Uterus (tissue), 4 donors: Measurements from ENCODE around the gene MT1B. TPM values are rescaled to one million over a fixed set of nuclear protein-coding genes. Genes with fewer than 3 reads are reported as not detected.

Experiments
- DNase-seq, 2 donors: peaks; one replicate each; pipeline ENCODE4 v3.0.0-alpha.2; 2019 to 2020
- H3K27ac ChIP-seq, 2 donors: fragments of 200-600 bp; sonication (generic); 1 replicate in 1 of 2; 2 replicates in 1 of 2; pipeline ENCODE4 v1.5.1; 2016 to 2018
- H3K27me3 ChIP-seq, 2 donors: fragments of 200-600 bp; sonication (generic); one replicate each; pipeline ENCODE4 v1.5.1; 2018 to 2019; ENCODE audit warnings: control low read depth in 1 of 2
- H3K36me3 ChIP-seq, 2 donors: fragments of 200-600 bp; sonication (generic); one replicate each; pipeline ENCODE4 v1.5.1; 2019; ENCODE audit warnings: control low read depth in 1 of 2
- H3K4me1 ChIP-seq, 2 donors: fragments of 200-600 bp; sonication (generic); one replicate each; pipeline ENCODE4 v1.5.1; 2018 to 2019; ENCODE audit warnings: control low read depth in 1 of 2
- H3K4me3 ChIP-seq, 2 donors: fragments of 200-600 bp; sonication (generic); 1 replicate in 1 of 2; 2 replicates in 1 of 2; pipeline ENCODE4 v1.5.1; 2018 to 2019; ENCODE audit warnings: mild to moderate bottlenecking in 1 of 2
- H3K9me3 ChIP-seq, 2 donors: fragments of 200-600 bp; sonication (generic); one replicate each; pipeline ENCODE4 v1.5.1; 2019; ENCODE audit warnings: control low read depth in 1 of 2
- POLR2A ChIP-seq, 2 donors: fragments of 450-650 bp; IDR thresholded peaks; one replicate each; pipeline ENCODE4 v1.6.1; 2016; ENCODE audit warnings: antibody characterized with exemption in 2 of 2, mild to moderate bottlenecking in 1 of 2, moderate library complexity in 1 of 2
- intact Hi-C: fragments of 100-400 bp; cut with DNase I; formaldehyde crosslinking; loops from one replicate; pipeline ENCODE4 v1.15.1; 2023; ENCODE audit warnings: low total_unique reads
- total RNA-seq, 4 donors: library from RNA; depleted of rRNA in 3 of 4; stranded (reverse); fragments of >200 nt in 3 of 4; gene quantifications; one replicate each; pipeline versions ENCODE4 v1.1.0 to v1.2.4, GENCODE V29; 2014 to 2023
- TF ChIP-seq, protein P1 (sequence below), 4 experiments: fragments of 200-600 bp in 2 of 4; fragments of 450-650 bp in 2 of 4; sonication (generic) in 2 of 4; IDR thresholded peaks; one replicate each; pipeline ENCODE4 v1.5.1; 2016 to 2019; ENCODE audit warnings: antibody characterized with exemption in 4 of 4, mild to moderate bottlenecking in 2 of 4, moderate library complexity in 1 of 4
- donor health status: DM: yes; HTN: yes; CAD: no.

The MT1B gene
- total RNA-seq, 4 donors from 2014 or later, result not detected

DNA sequence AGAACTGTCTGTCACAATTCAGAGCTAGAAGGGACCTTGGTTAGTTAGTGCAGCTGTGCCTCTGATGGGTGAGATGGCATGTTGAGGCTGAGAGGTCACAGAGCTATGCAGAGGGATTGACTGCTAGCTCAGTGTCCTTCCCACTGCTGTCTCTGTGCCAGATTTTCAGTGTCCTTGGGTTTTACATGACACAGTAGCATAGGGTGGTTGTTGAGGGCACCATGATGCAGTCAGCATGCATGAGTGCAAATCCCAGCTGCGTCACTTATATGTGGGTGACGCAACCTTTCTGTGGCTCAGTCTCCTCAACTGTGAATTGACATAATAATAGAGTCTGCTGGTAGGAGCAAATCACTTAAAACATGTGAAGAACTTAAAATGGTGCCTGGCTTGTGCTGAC, 10.5 kb upstream of the MT1B start:
- Histone ChIP-seq H3K4me3 (no peak overlapping the region), H3K9me3 (no peaks in the 10 kb centered on the region), H3K36me3 (no peaks in the 10 kb centered on the region), H3K27ac (no peak overlapping the region), H3K27me3 (peaks cover 0 to 6% of the 10 kb centered on the region in 2 donors), H3K4me1 (no peaks in the 10 kb centered on the region)
- DNase-seq, result no peak
- intact Hi-C loops, result no loop called here
- no peak for TF ChIP-seq POLR2A (IDR thresholded peaks at IDR 0.05)
- TF ChIP-seq, protein P1, sequence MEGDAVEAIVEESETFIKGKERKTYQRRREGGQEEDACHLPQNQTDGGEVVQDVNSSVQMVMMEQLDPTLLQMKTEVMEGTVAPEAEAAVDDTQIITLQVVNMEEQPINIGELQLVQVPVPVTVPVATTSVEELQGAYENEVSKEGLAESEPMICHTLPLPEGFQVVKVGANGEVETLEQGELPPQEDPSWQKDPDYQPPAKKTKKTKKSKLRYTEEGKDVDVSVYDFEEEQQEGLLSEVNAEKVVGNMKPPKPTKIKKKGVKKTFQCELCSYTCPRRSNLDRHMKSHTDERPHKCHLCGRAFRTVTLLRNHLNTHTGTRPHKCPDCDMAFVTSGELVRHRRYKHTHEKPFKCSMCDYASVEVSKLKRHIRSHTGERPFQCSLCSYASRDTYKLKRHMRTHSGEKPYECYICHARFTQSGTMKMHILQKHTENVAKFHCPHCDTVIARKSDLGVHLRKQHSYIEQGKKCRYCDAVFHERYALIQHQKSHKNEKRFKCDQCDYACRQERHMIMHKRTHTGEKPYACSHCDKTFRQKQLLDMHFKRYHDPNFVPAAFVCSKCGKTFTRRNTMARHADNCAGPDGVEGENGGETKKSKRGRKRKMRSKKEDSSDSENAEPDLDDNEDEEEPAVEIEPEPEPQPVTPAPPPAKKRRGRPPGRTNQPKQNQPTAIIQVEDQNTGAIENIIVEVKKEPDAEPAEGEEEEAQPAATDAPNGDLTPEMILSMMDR (IDR thresholded peaks at IDR 0.05), result no peak

DNA sequence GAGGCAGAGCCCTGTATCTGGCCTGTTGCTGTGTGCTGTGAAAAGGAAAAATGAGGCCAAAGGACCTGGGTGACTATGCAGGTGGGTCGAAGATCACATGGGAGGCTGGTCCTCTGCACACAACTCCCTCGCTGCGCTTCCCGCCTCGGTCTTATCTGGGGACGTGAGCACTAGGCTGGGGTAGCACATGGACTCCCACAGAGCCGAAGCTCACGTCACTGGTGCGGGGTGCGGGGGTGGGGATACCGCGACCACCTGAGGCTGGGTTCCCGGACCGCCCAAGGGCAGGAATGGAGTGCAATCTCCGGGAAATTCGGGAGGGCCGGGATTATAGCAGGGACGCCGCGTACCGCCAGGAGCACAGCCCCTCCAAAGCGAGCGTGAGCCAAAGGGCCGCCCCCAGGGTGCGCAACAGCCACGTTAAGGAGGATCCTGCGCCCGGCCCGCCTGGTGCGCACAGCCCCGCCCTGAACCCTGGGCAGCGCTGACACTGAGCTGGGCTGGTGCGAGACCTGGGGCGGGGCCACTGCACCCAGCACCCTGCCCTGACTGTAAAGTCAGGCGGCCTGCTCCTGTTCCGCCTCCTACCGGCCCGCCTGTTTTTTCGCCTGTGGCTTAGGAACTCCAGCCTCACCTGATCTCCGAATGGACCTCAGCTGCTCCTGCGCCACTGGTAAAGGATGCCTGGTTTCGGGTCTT, 8.5 kb upstream of the MT1B start:
- peaks cover 3% of the 10 kb centered on the region in 2 donors for H3K27me3 ChIP-seq
- intact Hi-C loops, result no loop called here
- peak; percentile 36 to 58 for DNase-seq
- H3K36me3 ChIP-seq, result no peaks in the 10 kb centered on the region
- peak overlapping the region; percentile 22 to 26 for H3K4me3 ChIP-seq
- H3K27ac ChIP-seq, result no peak overlapping the region
- H3K4me1 ChIP-seq, result no peaks in the 10 kb centered on the region
- no peaks in the 10 kb centered on the region for H3K9me3 ChIP-seq
- TF ChIP-seq, protein P1 (IDR thresholded peaks at IDR 0.05), result peak; percentile 23 to 40 (median 33)
- no peak for TF ChIP-seq POLR2A (IDR thresholded peaks at IDR 0.05)

DNA sequence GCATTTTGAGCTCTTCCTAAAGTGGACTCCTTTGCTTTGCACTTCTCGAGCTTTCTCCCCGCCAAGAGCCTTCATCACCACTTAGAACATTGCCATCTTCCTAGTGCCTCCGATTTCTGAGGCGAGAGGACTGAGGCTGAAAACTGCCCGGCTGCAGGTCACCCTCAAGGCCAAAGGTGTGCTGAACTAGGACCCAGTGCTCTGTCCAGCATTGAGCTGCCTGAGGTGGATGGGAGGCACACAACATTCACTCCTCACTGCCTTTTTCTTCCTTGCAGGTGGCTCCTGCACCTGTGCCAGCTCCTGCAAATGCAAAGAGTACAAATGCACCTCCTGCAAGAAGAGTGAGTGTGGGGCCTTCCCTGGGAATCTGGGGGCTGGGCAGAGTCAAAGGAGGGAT, 7.9 kb upstream of the MT1B start:
- Histone ChIP-seq H3K4me3 (peak overlapping the region in 1 of 2 donors; percentile 26), H3K27me3 (peaks cover 1 to 3% of the 10 kb centered on the region in 2 donors), H3K4me1 (no peaks in the 10 kb centered on the region), H3K36me3 (no peaks in the 10 kb centered on the region), H3K9me3 (no peaks in the 10 kb centered on the region), H3K27ac (no peak overlapping the region)
- intact Hi-C loops, result no loop called here
- DNase-seq, result no peak
- no peak for TF ChIP-seq POLR2A (IDR thresholded peaks at IDR 0.05)
- TF ChIP-seq, protein P1 (IDR thresholded peaks at IDR 0.05), result no peak

DNA sequence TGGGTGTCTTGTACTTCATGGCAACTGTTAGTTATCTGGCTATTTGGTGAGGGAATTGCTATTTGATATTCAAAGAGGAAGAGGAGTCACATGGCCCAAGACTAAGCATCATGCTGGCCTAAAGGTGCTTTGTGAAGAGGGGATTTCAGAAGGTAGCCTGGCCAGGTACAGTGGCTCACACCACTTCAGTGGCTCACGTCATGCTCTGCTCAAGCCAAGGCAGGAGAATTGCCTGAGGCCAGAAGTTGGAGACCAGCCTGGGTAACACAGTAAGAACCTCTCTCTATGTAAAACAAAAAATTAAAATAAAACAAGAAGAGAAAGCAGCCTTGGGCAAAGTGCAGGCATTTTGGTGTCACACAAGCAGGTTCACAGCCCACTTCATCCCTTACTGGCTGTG, 6.4 kb upstream of the MT1B start:
- no peak for DNase-seq
- Histone ChIP-seq H3K9me3 (no peaks in the 10 kb centered on the region), H3K36me3 (no peaks in the 10 kb centered on the region), H3K27me3 (peaks cover 0 to 3% of the 10 kb centered on the region in 2 donors), H3K4me1 (no peaks in the 10 kb centered on the region), H3K4me3 (no peak overlapping the region), H3K27ac (no peak overlapping the region)
- TF ChIP-seq, protein P1 (IDR thresholded peaks at IDR 0.05), result no peak
- no peak for TF ChIP-seq POLR2A (IDR thresholded peaks at IDR 0.05)
- intact Hi-C loops, result no loop called here

DNA sequence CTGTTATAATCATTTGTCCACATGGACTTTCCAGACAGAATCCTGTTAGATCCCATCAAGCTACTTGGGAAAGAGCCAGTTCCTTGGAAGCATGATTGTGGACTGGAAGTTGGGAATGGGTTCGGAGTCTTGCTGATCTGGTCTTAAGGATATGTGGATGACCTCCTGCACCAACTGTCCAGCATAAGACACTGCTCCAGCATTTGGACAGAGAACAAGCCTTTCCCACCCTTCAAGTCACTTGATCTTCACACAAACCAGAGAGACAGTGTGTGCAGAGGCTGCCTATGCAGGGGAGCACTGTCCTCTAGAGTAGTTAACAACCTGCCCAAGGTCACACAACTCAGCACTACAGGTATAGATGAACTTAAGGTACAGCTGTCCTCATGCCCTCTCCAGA, 5.8 kb upstream of the MT1B start:
- Histone ChIP-seq H3K4me3 (no peak overlapping the region), H3K4me1 (no peaks in the 10 kb centered on the region), H3K27ac (no peak overlapping the region), H3K36me3 (no peaks in the 10 kb centered on the region), H3K9me3 (no peaks in the 10 kb centered on the region), H3K27me3 (peaks cover 0 to 3% of the 10 kb centered on the region in 2 donors)
- TF ChIP-seq, protein P1 (IDR thresholded peaks at IDR 0.05), result no peak
- no peak for TF ChIP-seq POLR2A (IDR thresholded peaks at IDR 0.05)
- intact Hi-C loops, result no loop called here
- DNase-seq, result no peak
